Fibroblast of pulmonary artery (primary cell): ENCODE measurements around the gene F3.
A peak's percentile ranks its signal among the peaks of the same experiment; 100 is the strongest.

Source experiments
- DNase-seq: peaks from one replicate; pipeline ENCODE4 v3.0.0-alpha.2; 2010; ENCODE audit warnings: low read depth
- H3K4me3 ChIP-seq: replicated peaks from 2 replicates; pipeline ENCODE4 v1.5.1; 2011; ENCODE audit warnings: low read depth, mild to moderate bottlenecking, control low read depth, low read length, moderate library complexity
- CTCF ChIP-seq: IDR thresholded peaks from 2 replicates; pipeline ENCODE4 v1.5.1; 2011; ENCODE audit warnings: mild to moderate bottlenecking, control low read depth, low read length, inconsistent platforms; ENCODE audit errors: missing control alignments

F3 gene

GRCh38 chr1:94528299-94528698 is 13.3 kb downstream of the F3 start:
- DNase-seq: no peak
- no peak for TF ChIP-seq CTCF
- H3K4me3 ChIP-seq: no peak overlapping the region

- no peak for DNase-seq
- no peak for TF ChIP-seq CTCF
- no peak overlapping the region for H3K4me3 ChIP-seq
Observed at GRCh38 chr1:94527447-94528031, 14.0 kb downstream of the F3 start.

- H3K4me3 ChIP-seq: no peak overlapping the region
- TF ChIP-seq CTCF: no peak
- DNase-seq: no peak
Observed at GRCh38 chr1:94526152-94526980, 15.2 kb downstream of the F3 start.

GRCh38 chr1:94524531-94524930 is 17.0 kb downstream of the F3 start:
- H3K4me3 ChIP-seq: no peak overlapping the region
- TF ChIP-seq CTCF: no peak
- DNase-seq: no peak

- H3K4me3 ChIP-seq: no peak overlapping the region
- DNase-seq: peak; percentile 82
- peak; percentile 55 for TF ChIP-seq CTCF
Observed at GRCh38 chr1:94522304-94522703, 19.3 kb downstream of the F3 start.

- DNase-seq: no peak
- no peak overlapping the region for H3K4me3 ChIP-seq
- TF ChIP-seq CTCF: no peak
Observed at GRCh38 chr1:94519351-94519750, 22.2 kb downstream of the F3 start.
